ENCODE data around the gene HMCN2. TPM values are rescaled to one million over a fixed set of nuclear protein-coding genes. Genes with fewer than 3 reads are reported as not detected.

HMCN2 gene
- total RNA-seq, 2 experiments from 2014 or later = not detected

GRCh38 chr9:130259044-130259443, 6.5 kb upstream of the HMCN2 start:
- no peak for DNase-seq (ENCODE audit: low spot score)
- H3K27ac ChIP-seq (ENCODE audit: low read depth, low read length, poor library complexity, severe bottlenecking) = no peak overlapping the region
- TF ChIP-seq EZH2phosphoT487 (IDR thresholded peaks at IDR 0.05; ENCODE audit: borderline replicate concordance, low read depth, low read length) (no peak), CTCF (conservative IDR thresholded peaks at IDR 0.05; ENCODE audit: low read length) (no peak)
- no peaks in the 10 kb centered on the region for H3K4me1 ChIP-seq (ENCODE audit: insufficient read depth, low read length, poor library complexity, severe bottlenecking)
- no TSS peak for BruUV-seq (replicated peaks)
- no peaks in the 10 kb centered on the region for H3K36me3 ChIP-seq (ENCODE audit: insufficient read depth, low read length)
- intact Hi-C loops (cut with micrococcal nuclease; ENCODE audit: unreplicated experiment) = no loop called here
- no peaks in the 10 kb centered on the region for H4K20me1 ChIP-seq (ENCODE audit: insufficient read depth, low read length)
- H3K4me2 ChIP-seq (ENCODE audit: low read length) = no peak overlapping the region
- H3K79me2 ChIP-seq (ENCODE audit: insufficient read depth, low read depth, low read length) = no peaks in the 10 kb centered on the region
- H3K9me2 ChIP-seq (ENCODE audit: insufficient read depth, low read length) = no peaks in the 10 kb centered on the region
- no peak overlapping the region for H2AFZ ChIP-seq (ENCODE audit: low read length)
- POLR2A ChIA-PET = no interaction called here
- H3K9me3 ChIP-seq (ENCODE audit: low read length) = no peaks in the 10 kb centered on the region
- H3K4me3 ChIP-seq (ENCODE audit: low read depth, low read length, poor library complexity, severe bottlenecking) = no peak overlapping the region
- CTCF ChIA-PET (ENCODE audit: unreplicated experiment) = no interaction called here

GRCh38 chr9:130260816-130261765, 4.5 kb upstream of the HMCN2 start:
- CTCF ChIA-PET (ENCODE audit: unreplicated experiment) = no interaction called here
- Histone ChIP-seq H3K9me3 (ENCODE audit: low read length) (no peaks in the 10 kb centered on the region), H3K79me2 (ENCODE audit: insufficient read depth, low read depth, low read length) (no peaks in the 10 kb centered on the region), H3K4me1 (ENCODE audit: insufficient read depth, low read length, poor library complexity, severe bottlenecking) (no peaks in the 10 kb centered on the region), H3K4me3 (ENCODE audit: low read depth, low read length, poor library complexity, severe bottlenecking) (no peak overlapping the region), H2AFZ (ENCODE audit: low read length) (no peak overlapping the region), H3K9me2 (ENCODE audit: insufficient read depth, low read length) (no peaks in the 10 kb centered on the region), H4K20me1 (ENCODE audit: insufficient read depth, low read length) (no peaks in the 10 kb centered on the region), H3K4me2 (ENCODE audit: low read length) (no peak overlapping the region), H3K27ac (ENCODE audit: low read depth, low read length, poor library complexity, severe bottlenecking) (no peak overlapping the region), H3K36me3 (ENCODE audit: insufficient read depth, low read length) (no peaks in the 10 kb centered on the region)
- TF ChIP-seq CTCF (conservative IDR thresholded peaks at IDR 0.05; ENCODE audit: low read length) (no peak), EZH2phosphoT487 (IDR thresholded peaks at IDR 0.05; ENCODE audit: borderline replicate concordance, low read depth, low read length) (no peak)
- BruUV-seq (replicated peaks) = no TSS peak
- intact Hi-C loops (cut with micrococcal nuclease; ENCODE audit: unreplicated experiment) = no loop called here
- no peak for DNase-seq (ENCODE audit: low spot score)
- POLR2A ChIA-PET = no interaction called here

GRCh38 chr9:130262061-130262745, 3.4 kb upstream of the HMCN2 start:
- Histone ChIP-seq H3K27ac (ENCODE audit: low read depth, low read length, poor library complexity, severe bottlenecking) (no peak overlapping the region), H3K9me2 (ENCODE audit: insufficient read depth, low read length) (no peaks in the 10 kb centered on the region), H3K4me1 (ENCODE audit: insufficient read depth, low read length, poor library complexity, severe bottlenecking) (no peaks in the 10 kb centered on the region), H3K79me2 (ENCODE audit: insufficient read depth, low read depth, low read length) (no peaks in the 10 kb centered on the region), H4K20me1 (ENCODE audit: insufficient read depth, low read length) (no peaks in the 10 kb centered on the region), H3K4me3 (ENCODE audit: low read depth, low read length, poor library complexity, severe bottlenecking) (no peak overlapping the region), H2AFZ (ENCODE audit: low read length) (no peak overlapping the region), H3K4me2 (ENCODE audit: low read length) (no peak overlapping the region), H3K9me3 (ENCODE audit: low read length) (no peaks in the 10 kb centered on the region), H3K36me3 (ENCODE audit: insufficient read depth, low read length) (no peaks in the 10 kb centered on the region)
- CTCF ChIA-PET (ENCODE audit: unreplicated experiment) = no interaction called here
- no peak for DNase-seq (ENCODE audit: low spot score)
- BruUV-seq (replicated peaks) = no TSS peak
- no peak for TF ChIP-seq CTCF (conservative IDR thresholded peaks at IDR 0.05; ENCODE audit: low read length)
- no peak for TF ChIP-seq EZH2phosphoT487 (IDR thresholded peaks at IDR 0.05; ENCODE audit: borderline replicate concordance, low read depth, low read length)
- intact Hi-C loops (cut with micrococcal nuclease; ENCODE audit: unreplicated experiment) = no loop called here
- POLR2A ChIA-PET = no interaction called here

All from OCI-LY7 (cell line).